A375 (cell line): ENCODE measurements around the gene F7. TPM values are rescaled to one million over a fixed set of nuclear protein-coding genes. Genes with fewer than 3 reads are reported as not detected.

ENCODE experiments used
- small RNA-seq: library from RNA; depleted of rRNA; stranded (forward); fragments of <200 nt; gene quantifications from one replicate; pipeline ENCODE3, GENCODE V24; 2014
- total RNA-seq: library from RNA; depleted of rRNA; stranded (reverse); fragments of >200 nt; shearing (Covaris generic); gene quantifications from 2 replicates; pipeline ENCODE4 v1.2.3, GENCODE V29; 2014; rRNA removed

F7 gene
- total RNA-seq: not detected in 2 replicates

GRCh38 chr13:113105032-113105920 lies at the start of gene F7:
TSS of gene F7 (plus strand) at chr13:113105791. CDS start at chr13:113105842, 51 bp downstream.

GRCh38 chr13:113122550-113123225 lies 17.1 kb downstream of the F7 start, which contains the start of gene F10:
TSS of gene F10 (plus strand) at chr13:113122799. CDS start at chr13:113122856, 57 bp downstream.

GRCh38 chr13:113157929-113158747 lies 52.5 kb downstream of the F7 start, which contains the start of gene PROZ:
TSS of gene PROZ (plus strand) at chr13:113158648. CDS start at chr13:113158661, 13 bp downstream.

Small RNA genes lying within 50 kb of the gene (small RNA-seq; reads per million reads assigned to genes)
- gene AL137002.1: not detected

Other genes starting within 250 kb of the F7 start
- 22.9 and 25.4 TPM in 2 replicates for gene MCF2L, start 136.6 kb upstream of the F7 start, total RNA-seq
- not detected in 2 replicates for gene F10, start 17.0 kb downstream of the F7 start, total RNA-seq
- not detected in 2 replicates for gene PROZ, start 52.9 kb downstream of the F7 start, total RNA-seq
- 78.6 and 92.6 TPM in 2 replicates for gene PCID2, start 102.9 kb downstream of the F7 start, total RNA-seq
- gene CUL4A, start 103.8 kb downstream of the F7 start, total RNA-seq: 155 and 156 TPM in 2 replicates
- 84.3 and 86.5 TPM in 2 replicates for gene LAMP1, start 191.4 kb downstream of the F7 start, total RNA-seq